Lower leg skin (tissue), 3 donors: Measurements from ENCODE around the gene SCMH1.

ENCODE experiments used
- CTCF ChIP-seq, 3 donors: fragments of 450-650 bp; IDR thresholded peaks; one replicate each; pipeline ENCODE4 v1.5.1; 2016; ENCODE audit warnings: antibody characterized with exemption in 3 of 3, mild to moderate bottlenecking in 3 of 3, moderate library complexity in 2 of 3
- POLR2A ChIP-seq, 2 donors: fragments of 450-650 bp; IDR thresholded peaks; one replicate each; pipeline ENCODE4 v1.6.1; 2016 to 2017; ENCODE audit warnings: antibody characterized with exemption in 2 of 2, mild to moderate bottlenecking in 1 of 2, moderate library complexity in 1 of 2

GRCh38 chr1:41222496-41222895 is 19.6 kb downstream of the SCMH1 start:
- TF ChIP-seq CTCF (IDR thresholded peaks at IDR 0.05) (no peak), POLR2A (IDR thresholded peaks at IDR 0.05) (no peak)
